ENCODE data around the gene CEP135. TPM values are rescaled to one million over a fixed set of nuclear protein-coding genes. Genes with fewer than 3 reads are reported as not detected.

Gene CEP135
- total RNA-seq, 1 experiment from 2014 or later = 13.9 TPM

DNA sequence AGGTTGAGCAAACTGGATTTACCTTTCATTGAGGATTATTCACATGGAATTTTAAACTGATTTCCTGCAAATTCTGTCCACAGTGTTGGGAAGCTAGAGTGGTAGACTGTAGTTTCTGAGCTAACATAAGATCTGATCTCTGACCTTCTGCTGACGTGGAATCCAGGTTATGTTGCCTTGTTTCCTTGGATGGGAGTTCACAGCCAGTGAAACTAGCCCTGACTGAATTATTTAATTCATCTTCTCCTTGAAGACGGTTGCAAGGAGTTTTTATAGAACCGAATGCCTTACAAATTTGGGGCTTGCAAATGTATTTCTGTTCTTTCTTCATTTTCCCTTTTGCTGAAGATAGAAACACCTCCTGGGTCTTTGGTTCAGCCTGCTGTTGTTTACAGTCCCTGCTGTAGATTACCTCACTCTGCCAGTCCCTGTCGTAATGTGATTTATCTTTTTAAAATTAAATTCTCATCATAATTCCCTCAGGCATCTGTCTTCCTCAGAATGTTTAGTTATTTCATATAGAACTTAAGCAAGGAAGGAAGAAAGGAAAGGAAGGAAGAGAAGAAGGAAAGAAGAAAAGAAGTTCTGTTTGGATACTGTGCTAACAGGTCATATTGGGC is 113.9 kb downstream of the CEP135 start:
- Histone ChIP-seq H2AK5ac (ENCODE audit: insufficient read length, low read length) (no peak overlapping the region), H2BK12ac (ENCODE audit: insufficient read length, low read depth, low read length) (no peak overlapping the region), H2BK20ac (ENCODE audit: low read depth, low read length, poor library complexity, severe bottlenecking) (no peak overlapping the region), H2BK15ac (ENCODE audit: low read depth, low read length) (no peak overlapping the region), H3K27me3 (ENCODE audit: insufficient read depth, low read length) (no peaks in the 10 kb centered on the region), H3K56ac (ENCODE audit: insufficient read length, low read depth, low read length) (no peak overlapping the region), H3T11ph (ENCODE audit: low read length) (no peak overlapping the region), H4K8ac (replicated peaks; ENCODE audit: insufficient read length, low read depth, low read length) (no peak overlapping the region), H3K9me3 (ENCODE audit: control insufficient read depth, low read depth, low read length) (no peaks in the 10 kb centered on the region), H3K4me2 (ENCODE audit: insufficient read depth, insufficient read length, low read length) (no peak overlapping the region), H2BK5ac (ENCODE audit: insufficient read length, low read length) (no peak overlapping the region), H2BK120ac (ENCODE audit: low read depth, low read length, poor library complexity, severe bottlenecking) (no peak overlapping the region), H3K4ac (ENCODE audit: low read depth, low read length) (no peak overlapping the region), H4K91ac (ENCODE audit: insufficient read length, low read depth, low read length) (no peak overlapping the region), H3K27ac (ENCODE audit: insufficient read length, low read depth, low read length) (no peak overlapping the region), H3K79me1 (ENCODE audit: insufficient read depth, low read depth, low read length, poor library complexity, severe bottlenecking) (peaks cover 3% of the 10 kb centered on the region), H3K23me2 (ENCODE audit: insufficient read length, low read depth, low read length, poor library complexity, severe bottlenecking) (no peaks in the 10 kb centered on the region), H3K9ac (ENCODE audit: extremely low read depth, insufficient read length, low read length) (no peak overlapping the region), H3K18ac (ENCODE audit: insufficient read length, low read depth, low read length) (no peak overlapping the region), H3K23ac (ENCODE audit: insufficient read length, low read depth, low read length) (no peak overlapping the region), H4K5ac (ENCODE audit: insufficient read length, low read depth, low read length) (no peak overlapping the region), H2AFZ (ENCODE audit: low read length) (no peak overlapping the region), H4K20me1 (ENCODE audit: control insufficient read depth, insufficient read depth, insufficient read length) (no peaks in the 10 kb centered on the region), H3K14ac (ENCODE audit: insufficient read depth, low read length) (no peak overlapping the region), H3K79me2 (ENCODE audit: insufficient read depth, low read length) (no peaks in the 10 kb centered on the region), H3K4me1 (ENCODE audit: insufficient read depth, low read length) (peaks cover 3% of the 10 kb centered on the region; the same call in 1 of the 2 replicates)
- H3K27me3 Mint-ChIP-seq (ENCODE audit: low read depth) = no peaks in the 10 kb centered on the region
- DNase-seq = no peak
- WGBS (ENCODE audit: extremely low coverage, insufficient read length, low lambda C conversion rate) = no CpG with 5 or more reads among the region's 4 CpGs
- H3K4me3 Mint-ChIP-seq = no peak overlapping the region
- H3K4me1 Mint-ChIP-seq = peaks cover 8 to 17% of the 10 kb centered on the region in 2 experiments
- no peak overlapping the region for H3K27ac Mint-ChIP-seq
- TF ChIP-seq CTCF (conservative IDR thresholded peaks at IDR 0.05) = no peak
- peaks cover 0 to 15% (median 2%) of the 10 kb centered on the region in 3 experiments; a peak in 5 of 7 replicates for H3K36me3 Mint-ChIP-seq (ENCODE audit: insufficient read depth in 1 of 3, low read depth in 3 of 3)
- H3K9me3 Mint-ChIP-seq = no peaks in the 10 kb centered on the region; a peak in 1 of 5 replicates

Measured in H9 (cell line).